AG04450 (cell line): ENCODE measurements around the gene RBM28. TPM values are rescaled to one million over a fixed set of nuclear protein-coding genes. Genes with fewer than 3 reads are reported as not detected.

Experiments used
- CTCF ChIA-PET: fragments of 300-600, 350-600 bp; formaldehyde crosslinking; extraction: SDS; loops from one replicate; lab custom pipeline; 2022; ENCODE audit warnings: antibody characterized with exemption, inconsistent platforms; lab: Charles Lee
- POLR2A ChIA-PET: fragments of 350-600 bp; formaldehyde crosslinking; extraction: SDS; loops from one replicate; lab custom pipeline; 2021; ENCODE audit warnings: antibody characterized with exemption, inconsistent platforms; lab: Yijun Ruan, JAX
- DNase-seq: peaks from one replicate; pipeline ENCODE4 v3.0.0-alpha.2; 2011; ENCODE audit warnings: low read depth, low spot score
- H3K27ac ChIP-seq: one replicate; pipeline ENCODE4 v1.5.1; 2012; ENCODE audit warnings: low read depth, low read length, control low read depth
- H3K27me3 ChIP-seq: one replicate; pipeline ENCODE4 v1.6.0; 2012; ENCODE audit warnings: low read length; ENCODE audit not compliant: control insufficient read depth, insufficient read depth
- H3K4me3 ChIP-seq: 2 replicates; pipeline ENCODE4 v1.5.1; 2011; ENCODE audit warnings: mild to moderate bottlenecking, low read depth, low read length, control low read depth
- H3K9me3 ChIP-seq: 2 replicates; pipeline ENCODE4 v1.5.1; 2012; ENCODE audit warnings: low read length; ENCODE audit not compliant: control insufficient read depth, insufficient read depth
- CTCF ChIP-seq: IDR thresholded peaks from 2 replicates; pipeline ENCODE4 v1.5.1; 2011; ENCODE audit warnings: low read depth, low read length, control low read depth, inconsistent platforms
- polyA minus RNA-seq: library from RNA; depleted of rRNA, polyadenylated mRNA; stranded (reverse); fragments of >200 nt; gene quantifications from 2 replicates; pipeline ENCODE4 v1.2.3, GENCODE V29; 2011; rRNA and poly(A)+ RNA removed
- polyA plus RNA-seq: library from polyadenylated mRNA; depleted of rRNA; stranded (reverse); fragments of >200 nt; gene quantifications from 2 replicates; pipeline ENCODE4 v1.2.3, GENCODE V29; 2011; rRNA removed

The RBM28 gene
- polyA plus RNA-seq (18.8 and 19.0 TPM in 2 replicates), polyA minus RNA-seq (12.6 and 14.2 TPM in 2 replicates)

- ChIA-PET CTCF (interaction anchor here (0.6 to 8.5 kb wide), 9 partner anchors 21 to 118 kb away, joined by 3 to 474 read pairs (median 5); no protein-coding TSS in a partner anchor), POLR2A (interaction anchor here (0.6 kb wide), 2 partner anchors 15 to 107 kb away, joined by 3 read pairs; no protein-coding TSS in a partner anchor)
These were observed at the start of gene RBM28 for GRCh38 chr7:128343554-128344430. TSS of gene RBM28 (minus strand) at chr7:128343908. CDS start at chr7:128343793, 115 bp downstream.

GRCh38 chr7:128392446-128393327 is 49.0 kb upstream of the RBM28 start:
- ChIA-PET POLR2A (no interaction called here), CTCF (interaction anchor here (0.7 to 19.7 kb wide), 2 partner anchors 35 to 45 kb away, joined by 3 to 474 read pairs; partner anchors contain the start of gene RBM28)
- Histone ChIP-seq H3K4me3 (no peak overlapping the region), H3K27ac (no peak overlapping the region), H3K9me3 (no peaks in the 10 kb centered on the region), H3K27me3 (peaks cover 8% of the 10 kb centered on the region)
- TF ChIP-seq CTCF: no peak
- no peak for DNase-seq

More at GRCh38 chr7:128343554-128344430, at the start of gene RBM28:
- H3K27me3 ChIP-seq: peaks cover 11% of the 10 kb centered on the region
- DNase-seq: peak; percentile 78
- H3K27ac ChIP-seq: peak within 1 kb of the TSS; percentile 92
- TF ChIP-seq CTCF: no peak
- peak within 1 kb of the TSS; percentile 87 for H3K4me3 ChIP-seq
- H3K9me3 ChIP-seq: no peaks in the 10 kb centered on the region

- ChIA-PET POLR2A (no interaction called here), CTCF (interaction anchor here (19.7 kb wide), 1 partner anchor 45 kb away, joined by 474 read pairs; the partner anchor contains the start of gene RBM28)
- Histone ChIP-seq H3K4me3 (no peak overlapping the region), H3K27ac (no peak overlapping the region), H3K27me3 (peaks cover 8% of the 10 kb centered on the region), H3K9me3 (no peaks in the 10 kb centered on the region)
- no peak for TF ChIP-seq CTCF
- no peak for DNase-seq
These were observed 48.1 kb upstream of the RBM28 start for GRCh38 chr7:128391805-128392204.

- DNase-seq: no peak
- ChIA-PET CTCF (interaction anchor here (1.2 to 19.7 kb wide), 2 partner anchors 44 to 69 kb away, joined by 3 to 474 read pairs; partner anchors contain the start of gene RBM28), POLR2A (interaction anchor here (0.7 kb wide), 1 partner anchor 43 kb away, joined by 3 read pairs; no protein-coding TSS in a partner anchor)
- Histone ChIP-seq H3K4me3 (no peak overlapping the region), H3K27ac (no peak overlapping the region), H3K27me3 (peaks cover 14% of the 10 kb centered on the region), H3K9me3 (no peaks in the 10 kb centered on the region)
- no peak for TF ChIP-seq CTCF
These were observed 47.3 kb upstream of the RBM28 start for GRCh38 chr7:128390871-128391565.
